ENCODE results near the gene RAB3GAP2.
A peak's percentile ranks its signal among the peaks of the same experiment; 100 is the strongest.
"Not testable (repeated sequence)": the region's sequence is repeated elsewhere in the genome, so short reads cannot be mapped to it uniquely, and the experiment has no call there.

Gene RAB3GAP2

GRCh38 chr1:220129479-220130210 is 142.6 kb downstream of the RAB3GAP2 start:
- DNase-seq = no peak

GRCh38 chr1:220127076-220127475 is 145.2 kb downstream of the RAB3GAP2 start:
- DNase-seq = no peak

GRCh38 chr1:220124542-220124941 is 147.7 kb downstream of the RAB3GAP2 start:
- DNase-seq = no peak

- DNase-seq = peak in 1 of 2 donors; percentile 14
These were observed 148.4 kb downstream of the RAB3GAP2 start for GRCh38 chr1:220123889-220124288.

GRCh38 chr1:220123066-220123465 is 149.2 kb downstream of the RAB3GAP2 start:
- no peak for DNase-seq

- DNase-seq = no peak
These were observed 150.3 kb downstream of the RAB3GAP2 start for GRCh38 chr1:220121791-220122530.

GRCh38 chr1:220119043-220119512 is 153.2 kb downstream of the RAB3GAP2 start:
- DNase-seq = no peak

GRCh38 chr1:220113136-220113695 is 159.0 kb downstream of the RAB3GAP2 start:
- no peak for DNase-seq

- DNase-seq = not testable (repeated sequence)
These were observed 159.7 kb downstream of the RAB3GAP2 start for GRCh38 chr1:220112600-220112999.

- DNase-seq = not testable (repeated sequence)
These were observed 161.8 kb downstream of the RAB3GAP2 start for GRCh38 chr1:220110473-220110872.

- no peak for DNase-seq
These were observed 172.4 kb downstream of the RAB3GAP2 start for GRCh38 chr1:220099826-220100225.

All from stimulated activated CD4-positive, alpha-beta T cell treated with anti-CD3 and anti-CD28 coated beads, Interleukin-2, amount 100 ng/mL, for 48 hours (primary cell).